ENCODE data around the gene KNCN.

KNCN gene

DNA sequence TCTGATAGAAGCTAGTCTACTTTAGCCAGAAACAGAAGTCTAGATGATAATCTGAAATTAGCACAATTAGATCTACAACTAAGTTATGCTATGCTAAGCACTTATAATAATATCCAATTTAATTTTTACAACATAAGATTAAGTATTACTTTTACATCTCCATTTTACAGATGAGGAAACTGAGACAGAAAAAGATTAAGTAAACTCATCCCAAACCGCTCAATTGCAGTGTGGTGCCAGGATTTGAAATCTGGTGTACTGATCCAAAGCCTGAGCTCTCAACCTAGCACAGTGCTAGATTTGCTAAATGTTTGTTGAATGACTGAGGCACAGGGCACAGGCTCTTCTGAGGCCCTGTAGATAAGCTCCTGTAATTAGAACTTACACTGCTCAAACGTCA is 13.8 kb downstream of the KNCN start:
- Histone ChIP-seq H3K27me3 (ENCODE audit: insufficient read depth, low read length) (peaks cover 98% of the 10 kb centered on the region), H3K9me3 (ENCODE audit: insufficient read depth, low read depth, low read length) (no peaks in the 10 kb centered on the region), H3K4me1 (ENCODE audit: insufficient read depth, low read length) (no peaks in the 10 kb centered on the region), H3K27ac (ENCODE audit: low read length) (no peak overlapping the region), H3K4me3 (ENCODE audit: low read length) (no peak overlapping the region), H3K36me3 (ENCODE audit: insufficient read depth, low read depth, low read length) (no peaks in the 10 kb centered on the region), H3K9ac (ENCODE audit: low read depth, low read length) (no peak overlapping the region)

DNA sequence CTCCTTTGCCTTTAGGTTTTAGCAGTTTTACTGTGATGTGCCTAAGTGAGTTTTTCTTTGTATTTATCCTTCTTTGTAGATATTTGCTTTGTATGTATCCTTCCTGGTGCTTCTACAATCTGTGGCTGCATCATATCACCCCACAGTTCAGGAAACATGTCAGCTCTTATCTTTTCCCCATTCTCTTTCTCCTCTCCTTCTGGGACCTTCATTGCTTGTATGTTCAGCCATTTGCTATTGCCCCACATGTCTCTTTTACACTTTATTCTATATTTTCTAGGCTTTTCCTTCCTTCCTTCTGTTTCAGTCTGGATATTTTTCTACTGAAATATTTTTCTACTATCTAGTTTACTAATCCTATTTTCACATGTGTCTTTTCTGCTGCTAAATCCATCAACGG is 14.9 kb downstream of the KNCN start:
- Histone ChIP-seq H3K9me3 (ENCODE audit: insufficient read depth, low read depth, low read length) (no peaks in the 10 kb centered on the region), H3K4me3 (ENCODE audit: low read length) (no peak overlapping the region), H3K27ac (ENCODE audit: low read length) (no peak overlapping the region), H3K9ac (ENCODE audit: low read depth, low read length) (no peak overlapping the region), H3K36me3 (ENCODE audit: insufficient read depth, low read depth, low read length) (no peaks in the 10 kb centered on the region), H3K27me3 (ENCODE audit: insufficient read depth, low read length) (peaks cover 98% of the 10 kb centered on the region), H3K4me1 (ENCODE audit: insufficient read depth, low read length) (no peaks in the 10 kb centered on the region)

DNA sequence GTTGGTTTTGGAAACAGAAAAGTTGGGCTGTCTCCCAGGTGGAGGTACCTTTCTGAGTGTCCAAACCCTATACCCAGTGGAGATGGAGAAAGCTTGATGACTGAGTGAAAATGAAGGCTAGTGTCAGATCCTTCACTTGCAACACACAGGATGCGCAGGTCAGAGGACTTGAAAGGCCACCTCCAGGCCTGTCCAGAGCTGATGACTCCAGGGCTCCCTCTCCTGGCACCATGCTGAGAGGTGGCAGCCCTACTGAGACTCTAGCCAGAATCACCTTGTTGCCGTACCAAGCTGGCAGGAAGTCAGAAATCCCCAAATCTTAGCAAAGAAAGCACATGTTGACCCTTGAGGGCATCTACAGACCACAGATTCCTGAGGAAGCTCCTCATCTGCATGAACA is 16.4 kb downstream of the KNCN start:
- Histone ChIP-seq H3K27me3 (ENCODE audit: insufficient read depth, low read length) (peaks cover 98% of the 10 kb centered on the region), H3K4me3 (ENCODE audit: low read length) (no peak overlapping the region), H3K27ac (ENCODE audit: low read length) (no peak overlapping the region)

DNA sequence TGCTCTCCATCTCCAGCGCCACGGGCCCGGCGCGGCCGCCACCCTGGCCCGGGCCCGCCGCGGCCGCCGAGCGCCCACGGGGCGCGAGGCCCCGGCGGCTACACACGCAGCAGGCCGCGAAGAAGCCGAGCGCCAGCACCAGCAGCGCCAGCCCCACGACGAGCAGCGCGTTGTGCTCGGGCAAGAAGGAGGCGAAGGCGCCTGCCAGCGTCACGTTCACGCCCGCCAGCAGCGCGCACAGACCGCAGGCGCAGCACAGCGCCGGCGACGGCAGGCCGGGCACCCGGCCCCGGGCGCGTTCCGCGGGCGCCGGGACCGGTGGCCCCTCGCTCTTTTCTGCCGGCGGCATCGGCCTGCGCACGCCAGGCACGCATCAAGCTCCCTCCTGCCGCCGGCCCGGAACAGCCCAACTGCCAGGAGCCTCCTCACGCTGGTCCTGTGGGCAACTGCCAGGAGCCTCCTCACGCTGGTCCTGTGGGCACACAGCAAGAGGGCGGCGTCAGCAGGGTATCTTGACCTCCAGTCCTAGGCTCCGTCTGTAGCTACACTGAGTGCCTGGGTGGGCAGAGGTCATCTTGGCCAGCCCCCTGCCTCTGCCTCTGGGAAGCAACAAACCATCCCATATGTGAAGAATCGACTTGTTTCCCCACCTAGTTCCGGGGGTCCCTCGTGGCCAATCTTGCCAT is 18.1 kb downstream of the KNCN start:
- Histone ChIP-seq H3K9ac (ENCODE audit: low read depth, low read length) (no peak overlapping the region), H3K36me3 (ENCODE audit: insufficient read depth, low read depth, low read length) (no peaks in the 10 kb centered on the region), H3K27ac (ENCODE audit: low read length) (no peak overlapping the region), H3K4me1 (ENCODE audit: insufficient read depth, low read length) (0 out of 2 replicates have a peak, but pooled peaks cover 4% of the 10 kb centered on the region), H3K9me3 (ENCODE audit: insufficient read depth, low read depth, low read length) (no peaks in the 10 kb centered on the region), H3K27me3 (ENCODE audit: insufficient read depth, low read length) (peaks cover 98% of the 10 kb centered on the region), H3K4me3 (ENCODE audit: low read length) (peak overlapping the region; percentile 55; the same call in 1 of the 2 replicates)

More for the DNA sequence above, 16.4 kb downstream of the KNCN start:
- 0 out of 2 replicates have a peak, but pooled peaks cover 4% of the 10 kb centered on the region for H3K4me1 ChIP-seq (ENCODE audit: insufficient read depth, low read length)
- no peaks in the 10 kb centered on the region for H3K36me3 ChIP-seq (ENCODE audit: insufficient read depth, low read depth, low read length)
- no peak overlapping the region for H3K9ac ChIP-seq (ENCODE audit: low read depth, low read length)
- H3K9me3 ChIP-seq (ENCODE audit: insufficient read depth, low read depth, low read length) = no peaks in the 10 kb centered on the region

DNA sequence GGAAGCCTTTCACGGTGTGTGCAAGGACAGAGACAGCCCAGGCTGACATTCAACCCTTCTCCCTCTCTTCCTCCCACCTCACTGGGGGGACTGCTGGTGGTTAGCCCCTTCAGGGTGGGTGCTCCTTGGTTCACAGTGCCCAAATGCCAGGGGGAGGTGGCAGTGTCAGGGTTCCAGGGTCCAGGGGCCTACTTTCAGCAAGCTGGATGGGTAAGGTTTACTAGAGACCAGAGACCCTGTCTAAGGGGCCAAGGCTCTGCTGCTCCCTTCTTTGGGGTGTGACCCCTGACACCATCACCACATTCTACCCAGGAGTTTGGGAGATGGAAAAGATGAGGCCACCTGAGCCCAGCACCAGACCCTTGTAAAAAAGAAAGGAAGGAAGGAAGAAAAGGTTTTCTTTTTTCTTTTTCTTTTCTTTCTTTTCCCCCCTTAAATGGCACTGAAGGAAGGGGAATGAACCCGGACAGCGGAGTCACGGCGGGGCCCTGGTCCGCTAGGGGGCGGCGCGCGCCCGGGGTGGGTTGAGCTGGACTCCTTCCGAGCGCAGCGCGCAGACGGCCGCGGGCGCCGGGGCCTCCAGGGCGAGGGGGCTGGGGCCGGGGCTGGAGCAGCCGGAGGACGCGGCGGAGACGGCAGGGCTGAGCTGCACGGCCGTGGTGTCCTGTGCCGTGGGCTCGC is 18.8 kb downstream of the KNCN start:
- H3K4me3 ChIP-seq (ENCODE audit: low read length) = peak overlapping the region; percentile 15; the same call in 1 of the 2 replicates
- no peak overlapping the region for H3K9ac ChIP-seq (ENCODE audit: low read depth, low read length)
- H3K36me3 ChIP-seq (ENCODE audit: insufficient read depth, low read depth, low read length) = no peaks in the 10 kb centered on the region
- 0 out of 2 replicates have a peak, but pooled peaks cover 4% of the 10 kb centered on the region for H3K4me1 ChIP-seq (ENCODE audit: insufficient read depth, low read length)
- H3K9me3 ChIP-seq (ENCODE audit: insufficient read depth, low read depth, low read length) = no peaks in the 10 kb centered on the region
- no peak overlapping the region for H3K27ac ChIP-seq (ENCODE audit: low read length)
- peaks cover 98% of the 10 kb centered on the region for H3K27me3 ChIP-seq (ENCODE audit: insufficient read depth, low read length)

DNA sequence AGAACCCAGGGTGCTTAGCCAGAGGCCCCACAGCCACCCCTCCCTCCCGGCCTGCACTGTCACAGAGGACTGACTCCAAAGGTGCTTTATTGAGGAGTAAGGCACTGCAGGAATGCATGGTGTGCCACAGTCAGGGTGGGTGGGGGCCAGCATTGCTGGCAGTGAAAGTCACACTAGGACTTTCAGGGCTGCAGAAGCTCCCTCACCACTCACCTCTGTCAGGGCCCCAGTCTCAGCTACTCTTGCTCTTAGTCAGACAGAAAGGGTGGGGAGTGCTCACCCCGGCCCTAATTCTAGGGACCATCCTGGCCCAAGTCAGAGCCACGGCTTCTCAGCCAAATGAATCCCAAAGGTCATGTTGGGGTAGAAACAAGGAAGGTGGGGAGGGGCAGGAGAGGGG is 19.4 kb downstream of the KNCN start:
- Histone ChIP-seq H3K27ac (ENCODE audit: low read length) (no peak overlapping the region), H3K27me3 (ENCODE audit: insufficient read depth, low read length) (peaks cover 98% of the 10 kb centered on the region), H3K9ac (ENCODE audit: low read depth, low read length) (no peak overlapping the region)

DNA sequence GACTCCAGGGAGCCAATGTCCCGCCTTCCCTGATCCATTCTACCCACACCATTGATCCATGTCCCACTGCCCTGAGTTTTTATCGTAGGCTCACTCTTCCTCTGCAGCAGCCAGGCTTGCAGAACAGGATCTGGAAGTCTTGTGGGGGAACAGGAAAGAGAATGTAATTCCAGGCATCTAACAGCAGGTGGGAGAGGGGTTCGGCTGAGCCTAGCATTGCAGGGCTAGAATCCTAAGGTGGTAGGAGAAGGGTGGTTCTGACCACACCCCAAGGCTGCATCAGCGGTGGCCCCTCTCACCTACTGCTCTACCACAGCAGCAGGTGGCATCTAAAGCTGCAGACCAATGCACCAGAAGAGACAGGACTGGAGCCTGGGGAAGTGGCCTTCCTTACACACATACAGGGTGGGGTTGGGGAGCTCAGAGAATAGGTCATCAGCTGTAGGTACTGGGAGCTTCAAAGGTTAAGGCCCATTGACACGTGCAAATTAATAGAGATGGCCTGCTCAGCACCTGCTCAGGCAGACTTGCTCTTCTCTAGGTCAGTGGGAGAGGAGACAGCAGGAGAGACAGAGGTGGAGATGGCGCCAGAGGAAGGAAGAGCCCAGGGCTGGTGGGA is 20.5 kb downstream of the KNCN start:
- Histone ChIP-seq H3K9me3 (ENCODE audit: insufficient read depth, low read depth, low read length) (no peaks in the 10 kb centered on the region), H3K27me3 (ENCODE audit: insufficient read depth, low read length) (peaks cover 98% of the 10 kb centered on the region), H3K36me3 (ENCODE audit: insufficient read depth, low read depth, low read length) (no peaks in the 10 kb centered on the region), H3K4me3 (ENCODE audit: low read length) (no peak overlapping the region), H3K4me1 (ENCODE audit: insufficient read depth, low read length) (peaks cover 10% of the 10 kb centered on the region; the same call in 1 of the 2 replicates), H3K27ac (ENCODE audit: low read length) (no peak overlapping the region), H3K9ac (ENCODE audit: low read depth, low read length) (no peak overlapping the region)

More for the DNA sequence above, 19.4 kb downstream of the KNCN start:
- Histone ChIP-seq H3K4me1 (ENCODE audit: insufficient read depth, low read length) (0 out of 2 replicates have a peak, but pooled peaks cover 4% of the 10 kb centered on the region), H3K4me3 (ENCODE audit: low read length) (no peak overlapping the region), H3K9me3 (ENCODE audit: insufficient read depth, low read depth, low read length) (no peaks in the 10 kb centered on the region), H3K36me3 (ENCODE audit: insufficient read depth, low read depth, low read length) (no peaks in the 10 kb centered on the region)

DNA sequence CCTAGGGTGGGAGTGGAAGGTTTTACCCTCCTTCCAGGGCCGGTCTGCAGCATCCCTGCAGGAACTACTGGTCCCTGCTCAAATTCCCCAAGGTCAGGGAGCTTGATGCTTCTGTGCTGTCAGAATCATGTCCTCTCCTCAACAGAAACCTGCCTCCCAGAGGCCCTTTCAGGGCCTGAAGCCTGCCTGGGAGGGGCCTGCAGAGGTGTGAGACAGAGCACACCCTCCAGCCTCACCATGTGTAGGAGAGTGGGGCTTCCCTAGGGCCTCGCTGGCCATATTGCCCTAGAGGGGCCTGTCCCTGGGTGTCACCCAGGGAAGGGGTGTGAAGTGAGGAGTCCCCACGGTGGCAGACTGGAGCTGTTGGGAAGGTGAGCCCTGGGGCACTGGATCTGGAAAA is 21.1 kb downstream of the KNCN start:
- no peak overlapping the region for H3K27ac ChIP-seq (ENCODE audit: low read length)
- peaks cover 98% of the 10 kb centered on the region for H3K27me3 ChIP-seq (ENCODE audit: insufficient read depth, low read length)
- H3K4me3 ChIP-seq (ENCODE audit: low read length) = no peak overlapping the region
- H3K9ac ChIP-seq (ENCODE audit: low read depth, low read length) = no peak overlapping the region
- no peaks in the 10 kb centered on the region for H3K36me3 ChIP-seq (ENCODE audit: insufficient read depth, low read depth, low read length)
- peaks cover 16% of the 10 kb centered on the region; the same call in 1 of the 2 replicates for H3K4me1 ChIP-seq (ENCODE audit: insufficient read depth, low read length)
- H3K9me3 ChIP-seq (ENCODE audit: insufficient read depth, low read depth, low read length) = no peaks in the 10 kb centered on the region

DNA sequence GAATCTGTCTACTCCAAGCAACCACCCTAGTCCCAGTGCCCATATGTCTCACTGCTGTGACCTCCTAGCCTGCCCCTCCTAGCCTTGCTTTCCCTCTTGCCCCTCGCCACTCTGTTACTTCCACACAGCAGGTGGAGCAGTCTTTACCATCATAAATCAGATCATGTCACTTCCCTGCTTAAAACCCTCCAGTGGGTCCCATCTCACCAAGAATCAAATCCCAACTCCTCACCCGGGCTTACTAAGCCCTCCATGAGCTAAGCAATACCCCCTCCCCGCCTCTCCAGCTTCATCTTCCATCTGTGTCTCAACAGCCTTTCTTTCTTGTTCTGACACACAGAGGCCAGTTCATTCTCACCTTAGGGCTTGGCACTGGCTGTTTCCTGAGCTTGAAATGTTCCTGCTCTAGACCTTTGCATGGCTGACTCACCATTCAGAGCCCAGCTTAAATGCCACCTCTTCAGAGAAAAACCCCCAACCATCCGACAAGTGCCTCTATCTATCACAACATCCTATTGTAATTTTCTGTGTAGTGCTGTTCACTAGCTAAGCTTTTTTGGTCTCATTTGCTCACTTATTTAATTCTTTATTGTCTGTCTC is 22.3 kb downstream of the KNCN start:
- no peaks in the 10 kb centered on the region for H3K9me3 ChIP-seq (ENCODE audit: insufficient read depth, low read depth, low read length)
- H3K9ac ChIP-seq (ENCODE audit: low read depth, low read length) = no peak overlapping the region
- no peak overlapping the region for H3K4me3 ChIP-seq (ENCODE audit: low read length)
- H3K4me1 ChIP-seq (ENCODE audit: insufficient read depth, low read length) = peaks cover 20% of the 10 kb centered on the region; the same call in 1 of the 2 replicates
- H3K27me3 ChIP-seq (ENCODE audit: insufficient read depth, low read length) = peaks cover 98% of the 10 kb centered on the region
- no peak overlapping the region for H3K27ac ChIP-seq (ENCODE audit: low read length)
- H3K36me3 ChIP-seq (ENCODE audit: insufficient read depth, low read depth, low read length) = no peaks in the 10 kb centered on the region

DNA sequence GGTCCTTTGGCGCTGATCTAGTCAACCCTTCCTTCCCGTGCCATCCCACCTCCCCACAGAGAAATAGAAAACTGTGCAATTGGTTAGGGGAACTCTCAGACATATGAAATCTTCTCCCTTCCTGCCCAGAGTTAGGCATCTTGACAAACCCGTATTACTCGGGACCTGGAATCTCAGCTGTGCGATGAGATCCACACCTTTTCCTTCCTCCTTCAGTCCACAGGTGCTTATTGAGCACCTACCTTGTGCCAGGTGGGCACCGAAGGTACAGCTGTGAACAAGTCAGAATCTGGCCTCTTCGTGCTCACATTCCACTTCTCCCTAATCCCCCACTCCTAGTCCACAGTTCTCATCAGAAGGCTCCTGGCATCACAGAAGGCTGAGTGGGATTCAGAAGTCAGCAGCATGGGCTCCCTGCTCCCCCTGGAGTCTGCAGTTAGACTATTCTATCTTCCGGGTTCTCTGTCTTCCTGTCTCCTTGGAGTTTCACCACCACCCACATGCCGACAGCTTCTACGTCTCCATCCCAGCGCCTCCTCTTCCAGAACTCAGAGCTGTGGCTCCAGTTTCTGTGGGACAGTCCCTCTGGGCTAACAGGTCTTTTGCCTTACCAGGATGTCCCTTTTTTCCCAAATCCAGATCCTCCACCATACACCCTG is 23.0 kb downstream of the KNCN start:
- Histone ChIP-seq H3K27me3 (ENCODE audit: insufficient read depth, low read length) (peaks cover 98% of the 10 kb centered on the region), H3K36me3 (ENCODE audit: insufficient read depth, low read depth, low read length) (no peaks in the 10 kb centered on the region), H3K4me3 (ENCODE audit: low read length) (no peak overlapping the region), H3K9ac (ENCODE audit: low read depth, low read length) (no peak overlapping the region), H3K27ac (ENCODE audit: low read length) (no peak overlapping the region), H3K9me3 (ENCODE audit: insufficient read depth, low read depth, low read length) (no peaks in the 10 kb centered on the region), H3K4me1 (ENCODE audit: insufficient read depth, low read length) (peaks cover 20% of the 10 kb centered on the region; the same call in 1 of the 2 replicates)
